HepG2 (cell line): ENCODE measurements around the gene MTHFD1L. TPM values are rescaled to one million over a fixed set of nuclear protein-coding genes. Genes with fewer than 3 reads are reported as not detected.

ENCODE experiments used
- BRD4 ChIP-seq: sonication (generic); formaldehyde crosslinking; IDR thresholded peaks from 2 replicates; pipeline ENCODE4 v1.4.0; 2020; ENCODE audit warnings: missing genetic modification reagents
- FOXP1 ChIP-seq, 2 experiments: fragments of 450-650 bp in 1 of 2; IDR thresholded peaks; 2 replicates each; pipeline ENCODE4 v1.6.1; 2017 to 2018; ENCODE audit warnings: antibody characterized with exemption in 1 of 2
- MTA1 ChIP-seq: sonication (generic); formaldehyde crosslinking; IDR thresholded peaks from 2 replicates; pipeline ENCODE4 v1.4.0; 2020; ENCODE audit warnings: missing genetic modification reagents, mild to moderate bottlenecking, borderline replicate concordance
- RFX1 ChIP-seq: fragments of 450-650 bp; IDR thresholded peaks from 2 replicates; pipeline ENCODE4 v1.6.1; 2017
- THYN1 ChIP-seq: sonication (generic); formaldehyde crosslinking; IDR thresholded peaks from 2 replicates; pipeline ENCODE4 v1.8.1; 2023; ENCODE audit warnings: low read depth, mild to moderate bottlenecking, moderate library complexity, missing genetic modification reagents, borderline replicate concordance
- ZBTB1 ChIP-seq: sonication (generic); formaldehyde crosslinking; IDR thresholded peaks from 2 replicates; pipeline ENCODE4 v1.4.0; 2020; ENCODE audit warnings: missing genetic modification reagents, borderline replicate concordance
- ZNF263 ChIP-seq: sonication (generic); formaldehyde crosslinking; IDR thresholded peaks from 2 replicates; pipeline ENCODE4 v1.4.0; 2020; ENCODE audit warnings: missing genetic modification reagents
- ZNF501 ChIP-seq: sonication (generic); formaldehyde crosslinking; IDR thresholded peaks from 2 replicates; pipeline ENCODE4 v1.5.1; 2020; ENCODE audit warnings: mild to moderate bottlenecking, moderate library complexity, missing genetic modification reagents
- ZNF672 ChIP-seq: sonication (generic); formaldehyde crosslinking; IDR thresholded peaks from 2 replicates; pipeline ENCODE4 v1.8.1; 2022; ENCODE audit warnings: missing genetic modification reagents
- polyA plus RNA-seq, 8 experiments: library from polyadenylated mRNA; depleted of rRNA in 3 of 8; stranded (reverse) in 7 of 8; unstranded in 1 of 8; fragments of >200 nt; fragmentation: Illumina TruSeq in 4 of 8; extraction: Trizol in 4 of 8; gene quantifications; 2 replicates each; pipeline versions ENCODE4 v1.2.1 to v1.2.3, GENCODE V29; 2011 to 2016; ENCODE audit warnings: low read depth in 4 of 8, missing spikeins in 1 of 8, mixed read lengths in 1 of 8; ENCODE audit not compliant: insufficient read depth in 1 of 8
- total RNA-seq, 5 experiments: library from RNA; depleted of rRNA; stranded (reverse); fragments of >200 nt; fragmentation: Illumina TruSeq; extraction: Trizol; gene quantifications; 2 replicates each; pipeline ENCODE4 v1.2.3, GENCODE V29; 2016; ENCODE audit warnings: low read depth in 1 of 5
- TF ChIP-seq, protein P1 (sequence below): sonication (generic); formaldehyde crosslinking; IDR thresholded peaks from 2 replicates; pipeline ENCODE4 v1.5.0; 2020; ENCODE audit warnings: mild to moderate bottlenecking, missing genetic modification reagents, borderline replicate concordance
- TF ChIP-seq, protein P2 (sequence below): sonication (generic); formaldehyde crosslinking; IDR thresholded peaks from 2 replicates; pipeline ENCODE4 v1.8.1; 2023; ENCODE audit warnings: mild to moderate bottlenecking, missing genetic modification reagents
- TF ChIP-seq, protein P3 (sequence below): sonication (generic); formaldehyde crosslinking; IDR thresholded peaks from 2 replicates; pipeline ENCODE4 v1.8.1; 2023; ENCODE audit warnings: mild to moderate bottlenecking, missing genetic modification reagents, borderline replicate concordance
- TF ChIP-seq, protein P4 (sequence below): fragments of 450-650 bp; IDR thresholded peaks from 2 replicates; pipeline ENCODE4 v1.6.1; 2017
- TF ChIP-seq, protein P5 (sequence below): sonication (generic); formaldehyde crosslinking; conservative IDR thresholded peaks from 2 replicates; pipeline ENCODE4 v1.8.0; 2022; ENCODE audit warnings: low read depth, missing genetic modification reagents
- TF ChIP-seq, protein P6 (sequence below): sonication (generic); formaldehyde crosslinking; IDR thresholded peaks from 2 replicates; pipeline ENCODE4 v1.4.0; 2020; ENCODE audit warnings: missing genetic modification reagents
- TF ChIP-seq, protein P7 (sequence below): sonication (generic); formaldehyde crosslinking; IDR thresholded peaks from 2 replicates; pipeline ENCODE4 v1.9.0; 2021; ENCODE audit warnings: missing genetic modification reagents, mild to moderate bottlenecking, borderline replicate concordance
- TF ChIP-seq, protein P8 (sequence below): IDR thresholded peaks from 2 replicates; pipeline ENCODE4 v1.6.1; 2016; ENCODE audit warnings: low read depth

The MTHFD1L gene
- total and polyA plus RNA-seq, 2 of the 13 experiments (the other 11 are each of a cell fraction or from before 2014, with no cell fraction given), result 24.0 to 39.6 TPM

DNA sequence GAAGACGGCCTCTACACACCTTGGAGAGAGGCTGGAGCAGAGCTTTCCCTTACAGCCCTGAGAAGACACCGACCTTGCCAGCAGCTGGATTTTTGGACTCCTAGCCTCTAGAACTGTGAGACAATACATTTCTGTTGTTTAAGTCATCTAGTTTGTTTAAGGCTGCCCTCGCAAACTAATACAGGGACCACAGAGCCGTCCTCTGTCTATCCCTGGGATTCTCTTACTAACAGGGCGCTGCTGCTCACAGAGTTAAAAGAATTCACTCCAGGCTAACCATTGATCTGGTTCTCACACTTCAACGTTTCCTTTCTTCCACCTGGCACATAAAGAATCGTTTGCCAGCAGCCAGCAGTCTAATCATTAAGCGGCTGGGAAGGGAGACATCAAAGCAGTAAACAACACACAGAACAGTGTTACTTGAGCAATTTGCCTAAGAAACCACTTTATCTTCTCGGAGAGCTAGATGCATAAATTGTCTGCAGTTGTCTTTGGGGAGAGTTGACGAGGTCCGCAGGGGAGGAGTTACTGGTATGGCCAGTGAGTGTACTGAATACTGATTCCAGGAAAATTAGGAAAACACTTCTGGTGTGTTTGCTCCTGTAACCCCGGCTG is 270.7 kb downstream of the MTHFD1L start (continued):
- TF ChIP-seq, protein P1, sequence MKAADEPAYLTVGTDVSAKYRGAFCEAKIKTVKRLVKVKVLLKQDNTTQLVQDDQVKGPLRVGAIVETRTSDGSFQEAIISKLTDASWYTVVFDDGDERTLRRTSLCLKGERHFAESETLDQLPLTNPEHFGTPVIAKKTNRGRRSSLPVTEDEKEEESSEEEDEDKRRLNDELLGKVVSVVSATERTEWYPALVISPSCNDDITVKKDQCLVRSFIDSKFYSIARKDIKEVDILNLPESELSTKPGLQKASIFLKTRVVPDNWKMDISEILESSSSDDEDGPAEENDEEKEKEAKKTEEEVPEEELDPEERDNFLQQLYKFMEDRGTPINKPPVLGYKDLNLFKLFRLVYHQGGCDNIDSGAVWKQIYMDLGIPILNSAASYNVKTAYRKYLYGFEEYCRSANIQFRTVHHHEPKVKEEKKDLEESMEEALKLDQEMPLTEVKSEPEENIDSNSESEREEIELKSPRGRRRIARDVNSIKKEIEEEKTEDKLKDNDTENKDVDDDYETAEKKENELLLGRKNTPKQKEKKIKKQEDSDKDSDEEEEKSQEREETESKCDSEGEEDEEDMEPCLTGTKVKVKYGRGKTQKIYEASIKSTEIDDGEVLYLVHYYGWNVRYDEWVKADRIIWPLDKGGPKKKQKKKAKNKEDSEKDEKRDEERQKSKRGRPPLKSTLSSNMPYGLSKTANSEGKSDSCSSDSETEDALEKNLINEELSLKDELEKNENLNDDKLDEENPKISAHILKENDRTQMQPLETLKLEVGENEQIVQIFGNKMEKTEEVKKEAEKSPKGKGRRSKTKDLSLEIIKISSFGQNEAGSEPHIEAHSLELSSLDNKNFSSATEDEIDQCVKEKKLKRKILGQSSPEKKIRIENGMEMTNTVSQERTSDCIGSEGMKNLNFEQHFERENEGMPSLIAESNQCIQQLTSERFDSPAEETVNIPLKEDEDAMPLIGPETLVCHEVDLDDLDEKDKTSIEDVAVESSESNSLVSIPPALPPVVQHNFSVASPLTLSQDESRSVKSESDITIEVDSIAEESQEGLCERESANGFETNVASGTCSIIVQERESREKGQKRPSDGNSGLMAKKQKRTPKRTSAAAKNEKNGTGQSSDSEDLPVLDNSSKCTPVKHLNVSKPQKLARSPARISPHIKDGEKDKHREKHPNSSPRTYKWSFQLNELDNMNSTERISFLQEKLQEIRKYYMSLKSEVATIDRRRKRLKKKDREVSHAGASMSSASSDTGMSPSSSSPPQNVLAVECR (CRISPR knock-in tag), result 0 out of 2 replicates have a peak, but pooled peaks have one; percentile 35
- TF ChIP-seq FOXP1 (IDR thresholded peaks at IDR 0.05) (0 out of 2 replicates have a peak, but pooled peaks have one; percentile 5), FOXP1 (CRISPR knock-in tag; IDR thresholded peaks at IDR 0.05) (peak; percentile 64; the same call in 1 of the 2 replicates), MTA1 (CRISPR knock-in tag) (no peak), THYN1 (no peak), ZBTB1 (no peak), BRD4 (CRISPR knock-in tag) (no peak), ZNF263 (CRISPR knock-in tag) (no peak), ZNF672 (CRISPR knock-in tag) (no peak), RFX1 (no peak), ZNF501 (CRISPR knock-in tag) (no peak)
- TF ChIP-seq, protein P2, sequence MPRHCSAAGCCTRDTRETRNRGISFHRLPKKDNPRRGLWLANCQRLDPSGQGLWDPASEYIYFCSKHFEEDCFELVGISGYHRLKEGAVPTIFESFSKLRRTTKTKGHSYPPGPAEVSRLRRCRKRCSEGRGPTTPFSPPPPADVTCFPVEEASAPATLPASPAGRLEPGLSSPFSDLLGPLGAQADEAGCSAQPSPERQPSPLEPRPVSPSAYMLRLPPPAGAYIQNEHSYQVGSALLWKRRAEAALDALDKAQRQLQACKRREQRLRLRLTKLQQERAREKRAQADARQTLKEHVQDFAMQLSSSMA, result 0 out of 2 replicates have a peak, but pooled peaks have one; percentile 35
- TF ChIP-seq, protein P3, sequence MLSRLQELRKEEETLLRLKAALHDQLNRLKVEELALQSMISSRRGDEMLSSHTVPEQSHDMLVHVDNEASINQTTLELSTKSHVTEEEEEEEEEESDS (CRISPR knock-in tag), result no peak
- TF ChIP-seq, protein P4, sequence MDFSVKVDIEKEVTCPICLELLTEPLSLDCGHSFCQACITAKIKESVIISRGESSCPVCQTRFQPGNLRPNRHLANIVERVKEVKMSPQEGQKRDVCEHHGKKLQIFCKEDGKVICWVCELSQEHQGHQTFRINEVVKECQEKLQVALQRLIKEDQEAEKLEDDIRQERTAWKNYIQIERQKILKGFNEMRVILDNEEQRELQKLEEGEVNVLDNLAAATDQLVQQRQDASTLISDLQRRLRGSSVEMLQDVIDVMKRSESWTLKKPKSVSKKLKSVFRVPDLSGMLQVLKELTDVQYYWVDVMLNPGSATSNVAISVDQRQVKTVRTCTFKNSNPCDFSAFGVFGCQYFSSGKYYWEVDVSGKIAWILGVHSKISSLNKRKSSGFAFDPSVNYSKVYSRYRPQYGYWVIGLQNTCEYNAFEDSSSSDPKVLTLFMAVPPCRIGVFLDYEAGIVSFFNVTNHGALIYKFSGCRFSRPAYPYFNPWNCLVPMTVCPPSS, result no peak
- TF ChIP-seq, protein P5, sequence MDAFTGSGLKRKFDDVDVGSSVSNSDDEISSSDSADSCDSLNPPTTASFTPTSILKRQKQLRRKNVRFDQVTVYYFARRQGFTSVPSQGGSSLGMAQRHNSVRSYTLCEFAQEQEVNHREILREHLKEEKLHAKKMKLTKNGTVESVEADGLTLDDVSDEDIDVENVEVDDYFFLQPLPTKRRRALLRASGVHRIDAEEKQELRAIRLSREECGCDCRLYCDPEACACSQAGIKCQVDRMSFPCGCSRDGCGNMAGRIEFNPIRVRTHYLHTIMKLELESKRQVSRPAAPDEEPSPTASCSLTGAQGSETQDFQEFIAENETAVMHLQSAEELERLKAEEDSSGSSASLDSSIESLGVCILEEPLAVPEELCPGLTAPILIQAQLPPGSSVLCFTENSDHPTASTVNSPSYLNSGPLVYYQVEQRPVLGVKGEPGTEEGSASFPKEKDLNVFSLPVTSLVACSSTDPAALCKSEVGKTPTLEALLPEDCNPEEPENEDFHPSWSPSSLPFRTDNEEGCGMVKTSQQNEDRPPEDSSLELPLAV, result no peak
- TF ChIP-seq, protein P6, sequence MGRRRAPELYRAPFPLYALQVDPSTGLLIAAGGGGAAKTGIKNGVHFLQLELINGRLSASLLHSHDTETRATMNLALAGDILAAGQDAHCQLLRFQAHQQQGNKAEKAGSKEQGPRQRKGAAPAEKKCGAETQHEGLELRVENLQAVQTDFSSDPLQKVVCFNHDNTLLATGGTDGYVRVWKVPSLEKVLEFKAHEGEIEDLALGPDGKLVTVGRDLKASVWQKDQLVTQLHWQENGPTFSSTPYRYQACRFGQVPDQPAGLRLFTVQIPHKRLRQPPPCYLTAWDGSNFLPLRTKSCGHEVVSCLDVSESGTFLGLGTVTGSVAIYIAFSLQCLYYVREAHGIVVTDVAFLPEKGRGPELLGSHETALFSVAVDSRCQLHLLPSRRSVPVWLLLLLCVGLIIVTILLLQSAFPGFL, result no peak
- TF ChIP-seq, protein P7, sequence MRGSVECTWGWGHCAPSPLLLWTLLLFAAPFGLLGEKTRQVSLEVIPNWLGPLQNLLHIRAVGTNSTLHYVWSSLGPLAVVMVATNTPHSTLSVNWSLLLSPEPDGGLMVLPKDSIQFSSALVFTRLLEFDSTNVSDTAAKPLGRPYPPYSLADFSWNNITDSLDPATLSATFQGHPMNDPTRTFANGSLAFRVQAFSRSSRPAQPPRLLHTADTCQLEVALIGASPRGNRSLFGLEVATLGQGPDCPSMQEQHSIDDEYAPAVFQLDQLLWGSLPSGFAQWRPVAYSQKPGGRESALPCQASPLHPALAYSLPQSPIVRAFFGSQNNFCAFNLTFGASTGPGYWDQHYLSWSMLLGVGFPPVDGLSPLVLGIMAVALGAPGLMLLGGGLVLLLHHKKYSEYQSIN (CRISPR knock-in tag), result no peak
- TF ChIP-seq, protein P8, sequence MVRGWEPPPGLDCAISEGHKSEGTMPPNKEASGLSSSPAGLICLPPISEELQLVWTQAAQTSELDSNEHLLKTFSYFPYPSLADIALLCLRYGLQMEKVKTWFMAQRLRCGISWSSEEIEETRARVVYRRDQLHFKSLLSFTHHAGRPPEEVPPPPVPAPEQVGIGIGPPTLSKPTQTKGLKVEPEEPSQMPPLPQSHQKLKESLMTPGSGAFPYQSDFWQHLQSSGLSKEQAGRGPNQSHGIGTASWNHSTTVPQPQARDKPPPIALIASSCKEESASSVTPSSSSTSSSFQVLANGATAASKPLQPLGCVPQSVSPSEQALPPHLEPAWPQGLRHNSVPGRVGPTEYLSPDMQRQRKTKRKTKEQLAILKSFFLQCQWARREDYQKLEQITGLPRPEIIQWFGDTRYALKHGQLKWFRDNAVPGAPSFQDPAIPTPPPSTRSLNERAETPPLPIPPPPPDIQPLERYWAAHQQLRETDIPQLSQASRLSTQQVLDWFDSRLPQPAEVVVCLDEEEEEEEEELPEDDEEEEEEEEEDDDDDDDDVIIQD (CRISPR knock-in tag), result no peak
